Epithelial cell of prostate (primary cell): ENCODE results near the gene EFR3B.
"Not testable (repeated sequence)": the region's sequence is repeated elsewhere in the genome, so short reads cannot be mapped to it uniquely, and the experiment has no call there.

Experiments
- DNase-seq: peaks from one replicate; pipeline ENCODE4 v3.0.0-alpha.2; 2011; ENCODE audit warnings: low read depth, low spot score
- H3K27ac ChIP-seq: fragments of 450-650 bp; 2 replicates; pipeline ENCODE4 v1.5.1; 2017; ENCODE audit warnings: mild to moderate bottlenecking

The EFR3B gene

GRCh38 chr2:25132299-25132635 lies 90.4 kb downstream of the EFR3B start:
- DNase-seq: no peak

GRCh38 chr2:25132693-25133092 lies 90.8 kb downstream of the EFR3B start:
- no peak for DNase-seq
- H3K27ac ChIP-seq: no peak overlapping the region

More at GRCh38 chr2:25132299-25132635, 90.4 kb downstream of the EFR3B start:
- no peak overlapping the region for H3K27ac ChIP-seq

- not testable (repeated sequence) for DNase-seq, H3K27ac ChIP-seq
These were observed 98.7 kb downstream of the EFR3B start for GRCh38 chr2:25140535-25140934.

- H3K27ac ChIP-seq: no peak overlapping the region
- DNase-seq: no peak
These were observed 99.2 kb downstream of the EFR3B start for GRCh38 chr2:25141120-25141519.

- no peak overlapping the region for H3K27ac ChIP-seq
- no peak for DNase-seq
These were observed 103.9 kb downstream of the EFR3B start for GRCh38 chr2:25145803-25146202.

- DNase-seq: no peak
- H3K27ac ChIP-seq: no peak overlapping the region
These were observed 105.0 kb downstream of the EFR3B start for GRCh38 chr2:25146896-25147295.

GRCh38 chr2:25149646-25150045 lies 107.8 kb downstream of the EFR3B start:
- no peak for DNase-seq
- H3K27ac ChIP-seq: no peak overlapping the region

GRCh38 chr2:25150993-25151392 lies 109.1 kb downstream of the EFR3B start:
- H3K27ac ChIP-seq, DNase-seq: not testable (repeated sequence)

- H3K27ac ChIP-seq: no peak overlapping the region
- DNase-seq: no peak
These were observed 109.8 kb downstream of the EFR3B start for GRCh38 chr2:25151718-25152117.

- no peak overlapping the region for H3K27ac ChIP-seq
- DNase-seq: no peak
These were observed 113.5 kb downstream of the EFR3B start for GRCh38 chr2:25155401-25155800.

- no peak for DNase-seq
These were observed 116.4 kb downstream of the EFR3B start for GRCh38 chr2:25158096-25158852.

GRCh38 chr2:25159949-25160348 lies 118.1 kb downstream of the EFR3B start:
- no peak for DNase-seq
- H3K27ac ChIP-seq: no peak overlapping the region

More at GRCh38 chr2:25158096-25158852, 116.4 kb downstream of the EFR3B start:
- no peak overlapping the region for H3K27ac ChIP-seq

- no peak overlapping the region for H3K27ac ChIP-seq
- no peak for DNase-seq
These were observed 118.5 kb downstream of the EFR3B start for GRCh38 chr2:25160376-25160775.

- DNase-seq: no peak
- no peak overlapping the region for H3K27ac ChIP-seq
These were observed 119.3 kb downstream of the EFR3B start for GRCh38 chr2:25161055-25161781.

- H3K27ac ChIP-seq, DNase-seq: not testable (repeated sequence)
These were observed 120.2 kb downstream of the EFR3B start for GRCh38 chr2:25162061-25162460.

GRCh38 chr2:25164561-25164960 lies 122.7 kb downstream of the EFR3B start:
- H3K27ac ChIP-seq: no peak overlapping the region
- no peak for DNase-seq

- H3K27ac ChIP-seq: no peak overlapping the region
- DNase-seq: no peak
These were observed 124.4 kb downstream of the EFR3B start for GRCh38 chr2:25165992-25166875.

- no peak for DNase-seq
- no peak within 1 kb of the TSS for H3K27ac ChIP-seq
These were observed 126.6 kb downstream of the EFR3B start, which contains the start of gene POMC for GRCh38 chr2:25168256-25169072. TSS of gene POMC (minus strand) at chr2:25168580. CDS start at chr2:25164772, 3,808 bp downstream.

GRCh38 chr2:25169073-25169470 lies 127.2 kb downstream of the EFR3B start:
- no peak for DNase-seq

GRCh38 chr2:25170888-25171287 lies 129.0 kb downstream of the EFR3B start:
- no peak overlapping the region for H3K27ac ChIP-seq
- no peak for DNase-seq

More at GRCh38 chr2:25169073-25169470, 127.2 kb downstream of the EFR3B start:
- no peak overlapping the region for H3K27ac ChIP-seq
